T-cell (primary cell): ENCODE measurements around the gene RAPH1. TPM values are rescaled to one million over a fixed set of nuclear protein-coding genes. Genes with fewer than 3 reads are reported as not detected.
"Not testable (repeated sequence)": the region's sequence is repeated elsewhere in the genome, so short reads cannot be mapped to it uniquely, and the experiment has no call there.

ENCODE experiments used
- ATAC-seq, 4 experiments: fragments of 200-7000 bp in 3 of 4; fragments of 150-1000 bp in 1 of 4; cut with Tn5 transposase; replicated peaks in 1 of 4; 1 replicate in 3 of 4; 2 replicates in 1 of 4; pipeline ENCODE4 v1.10.0; 2021; ENCODE audit warnings: moderate library complexity in 3 of 4, mild to moderate bottlenecking in 2 of 4, moderate number of reproducible peaks in 1 of 4
- CTCF ChIA-PET, 2 donors: fragments of 300-600 bp; sonication (Branson Sonifier 250); formaldehyde crosslinking; loops; one replicate each; lab custom pipeline; 2022; ENCODE audit warnings: antibody characterized with exemption in 2 of 2; lab: Charles Lee
- POLR2A ChIA-PET, 2 donors: fragments of 300-600 bp; sonication (Branson Sonifier 250); formaldehyde crosslinking; loops; one replicate each; lab custom pipeline; 2022; ENCODE audit warnings: antibody characterized with exemption in 2 of 2; lab: Charles Lee
- DNase-seq, 35 experiments: peaks; one replicate each; pipeline versions ENCODE4 v3.0.0 to v3.0.0-alpha.2; 2013 to 2023
- H3K27ac ChIP-seq: one replicate; pipeline ENCODE4 v1.5.1; 2013; ENCODE audit warnings: low read length
- H3K27me3 ChIP-seq, 2 experiments: replicated peaks in 1 of 2; 1 replicate in 1 of 2; 2 replicates in 1 of 2; pipeline versions ENCODE4 v1.6.1 to v1.7.0; 2013; ENCODE audit warnings: low read length in 1 of 2, mixed read lengths in 1 of 2; ENCODE audit not compliant: control insufficient read depth in 2 of 2, insufficient read depth in 2 of 2; ENCODE audit errors: extremely low read depth in 1 of 2
- H3K36me3 ChIP-seq, 2 donors: 1 replicate in 1 of 2; 2 replicates in 1 of 2; pipeline versions ENCODE4 v1.6.1 to v1.7.0; 2013; ENCODE audit warnings: low read length in 1 of 2; ENCODE audit not compliant: control insufficient read depth in 2 of 2, insufficient read depth in 1 of 2; ENCODE audit errors: extremely low read depth in 1 of 2
- H3K4me1 ChIP-seq, 2 experiments: 1 replicate in 1 of 2; 2 replicates in 1 of 2; pipeline versions ENCODE4 v1.6.1 to v1.7.0; 2013; ENCODE audit warnings: low read length in 2 of 2, mixed read lengths in 1 of 2; ENCODE audit not compliant: insufficient read depth in 2 of 2, control insufficient read depth in 1 of 2; ENCODE audit errors: extremely low read depth in 1 of 2
- H3K4me3 ChIP-seq, 2 donors: 1 replicate in 1 of 2; 2 replicates in 1 of 2; pipeline versions ENCODE4 v1.5.1 to v1.7.0; 2013; ENCODE audit warnings: mild to moderate bottlenecking in 2 of 2, low read length in 1 of 2, moderate library complexity in 1 of 2; ENCODE audit not compliant: control insufficient read depth in 1 of 2; ENCODE audit errors: extremely low read depth in 1 of 2
- H3K9me3 ChIP-seq: 2 replicates; pipeline ENCODE4 v1.7.0; 2013
- H3K27ac Mint-ChIP-seq, 2 donors: one replicate each; pipeline ENCODE4 v1.8.0; 2020 to 2021; ENCODE audit warnings: mild to moderate bottlenecking in 2 of 2, mixed read lengths in 2 of 2
- H3K27me3 Mint-ChIP-seq, 2 donors: one replicate each; pipeline ENCODE4 v1.8.0; 2021 to 2022; ENCODE audit warnings: mixed read lengths in 2 of 2
- H3K36me3 Mint-ChIP-seq: one replicate; pipeline ENCODE4 v1.8.0; 2021; ENCODE audit warnings: mixed read lengths
- H3K4me1 Mint-ChIP-seq, 3 donors: one replicate each; pipeline ENCODE4 v1.8.0; 2020 to 2022; ENCODE audit warnings: mixed read lengths in 3 of 3, mild to moderate bottlenecking in 1 of 3
- H3K4me3 Mint-ChIP-seq, 3 donors: one replicate each; pipeline ENCODE4 v1.8.0; 2020 to 2022; ENCODE audit warnings: mild to moderate bottlenecking in 3 of 3, mixed read lengths in 3 of 3, moderate library complexity in 3 of 3
- H3K9me3 Mint-ChIP-seq, 3 donors: one replicate each; pipeline ENCODE4 v1.8.0; 2020 to 2022; ENCODE audit warnings: mixed read lengths in 3 of 3
- WGBS: methylation state at CpG from one replicate; pipeline ENCODE4 v1.1.5; 2013; ENCODE audit warnings: missing lambda C conversion rate; ENCODE audit not compliant: insufficient coverage; 5-methylcytosine and 5-hydroxymethylcytosine counted together
- total RNA-seq, 35 experiments: library from RNA in 6 of 35; stranded (reverse) in 6 of 35; fragments of 120-200 nt in 1 of 35; gene quantifications; one replicate each; pipeline versions ENCODE4 v1.2.1 to v1.2.4 and lab custom pipeline; 2013 to 2026

RAPH1 gene
- total RNA-seq, 5 donors from 2014 or later (not counting 1 experiment from before 2014, with no cell fraction given) = 1.4 to 4.4 (median 2.8) TPM

DNA sequence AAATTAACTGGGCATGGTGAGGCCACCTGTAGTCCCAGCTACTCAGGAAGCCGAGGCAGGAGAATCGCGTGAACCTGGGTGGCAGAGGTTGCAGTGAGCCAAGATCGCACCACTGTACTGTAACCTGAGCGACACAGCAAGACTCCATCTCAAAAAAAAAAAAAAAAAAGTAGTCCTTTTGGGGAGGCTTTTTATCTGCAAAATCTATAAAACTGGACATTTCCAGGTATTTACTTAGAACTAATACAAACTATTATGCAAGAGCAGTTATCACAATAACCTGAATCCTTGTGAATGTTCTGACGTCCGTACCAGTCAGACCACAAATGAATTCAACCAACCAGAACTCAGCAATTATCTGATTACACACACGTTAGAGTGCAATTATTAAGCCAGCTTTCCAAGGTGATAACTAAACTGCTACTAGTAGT, 8.8 kb upstream of the RAPH1 start:
- H3K9me3 Mint-ChIP-seq = peaks cover 0 to 2% (median 0%) of the 10 kb centered on the region in 3 donors

GRCh38 chr2:203540598-203540997, 5.5 kb upstream of the RAPH1 start:
- H3K9me3 ChIP-seq, H3K4me3 ChIP-seq, H3K4me3 Mint-ChIP-seq, DNase-seq, H3K36me3 Mint-ChIP-seq, POLR2A ChIA-PET, H3K4me1 ChIP-seq, H3K27me3 ChIP-seq, ATAC-seq, H3K27ac Mint-ChIP-seq, H3K36me3 ChIP-seq, H3K4me1 Mint-ChIP-seq, H3K27me3 Mint-ChIP-seq, H3K27ac ChIP-seq: not testable (repeated sequence)
- WGBS = no CpG with 5 or more reads among the region's 3 CpGs
- H3K9me3 Mint-ChIP-seq = peaks cover 8 to 20% (median 11%) of the 10 kb centered on the region in 3 donors
- CTCF ChIA-PET = interaction anchor here in 1 of 2 donors (0.6 kb wide), 1 partner anchor 746 kb away, joined by 8 read pairs; no protein-coding TSS in a partner anchor

More for the DNA sequence above, 8.8 kb upstream of the RAPH1 start:
- no peaks in the 10 kb centered on the region for H3K4me1 ChIP-seq
- no peak overlapping the region for H3K4me3 ChIP-seq
- 100% methylated on average over 3 of the region's 8 CpGs for WGBS
- H3K27ac ChIP-seq = no peak overlapping the region
- no peaks in the 10 kb centered on the region for H3K36me3 Mint-ChIP-seq
- H3K4me3 Mint-ChIP-seq = no peak overlapping the region
- CTCF ChIA-PET = no interaction called here
- no peak overlapping the region for H3K27ac Mint-ChIP-seq
- no peak for DNase-seq
- H3K27me3 ChIP-seq = no peaks in the 10 kb centered on the region
- POLR2A ChIA-PET = no interaction called here
- ATAC-seq = no peak
- H3K36me3 ChIP-seq = no peaks in the 10 kb centered on the region
- no peaks in the 10 kb centered on the region for H3K9me3 ChIP-seq
- no peaks in the 10 kb centered on the region for H3K27me3 Mint-ChIP-seq
- H3K4me1 Mint-ChIP-seq = peaks cover 7 to 9% (median 8%) of the 10 kb centered on the region in 3 donors

DNA sequence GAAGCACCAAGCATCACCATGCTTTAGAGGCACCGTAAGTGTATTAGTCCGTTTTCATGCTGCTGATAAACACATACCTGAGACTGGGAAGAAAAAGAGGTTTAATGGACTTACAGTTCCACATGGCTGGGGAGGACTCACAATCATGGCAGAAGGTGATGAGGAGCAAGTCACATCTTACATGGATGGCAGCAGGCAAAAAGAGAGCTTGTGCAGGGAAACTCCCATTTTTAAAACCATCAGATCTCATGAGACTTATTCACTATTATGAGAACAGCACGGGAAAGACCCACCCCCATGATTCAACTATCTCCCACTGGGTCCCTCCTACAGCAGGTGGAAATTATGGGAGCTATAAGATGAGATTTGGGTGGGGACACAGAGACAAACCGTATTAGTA, 3.1 kb upstream of the RAPH1 start:
- H3K36me3 ChIP-seq, H3K27me3 ChIP-seq, H3K27ac Mint-ChIP-seq, H3K4me3 Mint-ChIP-seq, ATAC-seq, H3K27me3 Mint-ChIP-seq, H3K36me3 Mint-ChIP-seq, CTCF ChIA-PET, H3K9me3 ChIP-seq, H3K4me3 ChIP-seq, H3K27ac ChIP-seq, DNase-seq: not testable (repeated sequence)
- 86% methylated on average over 2 of the region's 4 CpGs for WGBS
- H3K4me1 ChIP-seq = peaks cover 13 to 20% of the 10 kb centered on the region in 2 experiments
- POLR2A ChIA-PET = interaction anchor here in 1 of 2 donors (0.6 kb wide), 1 partner anchor 203 kb away, joined by 4 read pairs; no protein-coding TSS in a partner anchor
- Mint-ChIP-seq H3K4me1 (peaks cover 15 to 22% (median 20%) of the 10 kb centered on the region in 3 donors), H3K9me3 (peaks cover 8 to 20% (median 11%) of the 10 kb centered on the region in 3 donors)

GRCh38 chr2:203536586-203536951, 1.5 kb upstream of the RAPH1 start:
- H3K9me3 ChIP-seq, H3K36me3 ChIP-seq, H3K4me3 ChIP-seq, POLR2A ChIA-PET, CTCF ChIA-PET, H3K27ac ChIP-seq, H3K36me3 Mint-ChIP-seq, DNase-seq, H3K27me3 ChIP-seq, ATAC-seq: not testable (repeated sequence)
- Mint-ChIP-seq H3K27ac (peak overlapping the region in 1 of 2 donors; percentile 32), H3K27me3 (peaks cover 12 to 16% of the 10 kb centered on the region in 2 donors), H3K4me1 (peaks cover 20 to 28% (median 24%) of the 10 kb centered on the region in 3 donors), H3K4me3 (peak overlapping the region; percentile 25 to 90 (median 90)), H3K9me3 (peaks cover 8 to 20% (median 11%) of the 10 kb centered on the region in 3 donors)
- no CpG with 5 or more reads among the region's 2 CpGs for WGBS
- H3K4me1 ChIP-seq = peaks cover 17 to 20% of the 10 kb centered on the region in 2 experiments

GRCh38 chr2:203535784-203536585, 884 bp upstream of the RAPH1 start:
- 43% methylated on average over 4 of the region's 14 CpGs for WGBS
- POLR2A ChIA-PET = no interaction called here

DNA sequence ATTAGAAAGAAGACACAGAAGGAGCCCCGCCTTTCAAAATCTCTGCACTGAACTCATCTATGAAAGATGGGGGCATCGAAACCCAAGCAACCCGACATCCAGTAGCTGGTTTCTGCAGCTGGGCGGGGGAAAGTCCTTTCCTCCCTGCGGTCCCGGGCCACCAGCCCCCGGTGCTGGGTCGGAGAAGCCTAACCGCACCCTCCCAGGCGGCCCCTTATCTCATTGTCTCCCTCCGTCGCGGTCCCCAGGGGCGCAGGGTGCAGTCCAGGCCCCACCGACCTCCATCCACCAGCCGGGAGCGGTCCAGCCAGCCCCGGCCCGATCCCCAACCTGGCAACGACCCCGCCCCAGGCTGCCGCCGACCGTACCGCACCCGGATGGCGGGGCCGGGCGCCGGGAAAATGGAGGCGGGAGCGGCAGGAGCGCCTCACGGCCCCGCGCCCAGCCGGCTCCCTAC, 452 bp downstream of the RAPH1 start:
- under 1% methylated on average over 35 of the region's 37 CpGs for WGBS
- H3K27ac Mint-ChIP-seq = peak overlapping the region in 1 of 2 donors; percentile 30
- no peak overlapping the region for H3K27ac ChIP-seq
- peak in 31 of 35 experiments; percentile 1 to 57 (median 15) for DNase-seq
- H3K27me3 Mint-ChIP-seq = peaks cover 22 to 24% of the 10 kb centered on the region in 2 donors
- H3K4me3 ChIP-seq = peak overlapping the region; percentile 64 to 87
- peaks cover 4% of the 10 kb centered on the region for H3K9me3 ChIP-seq
- ChIA-PET POLR2A (no interaction called here), CTCF (interaction anchor here in 1 of 2 donors (0.5 to 1.7 kb wide), 6 partner anchors 17 to 277 kb away, joined by 3 to 7 read pairs (median 4); no protein-coding TSS in a partner anchor)
- H3K27me3 ChIP-seq = peaks cover 0 to 8% of the 10 kb centered on the region in 2 experiments
- peak; percentile 39 to 52 (median 50) for ATAC-seq
- peaks cover 17 to 20% of the 10 kb centered on the region in 2 experiments for H3K4me1 ChIP-seq
- H3K4me1 Mint-ChIP-seq = peaks cover 20 to 28% (median 24%) of the 10 kb centered on the region in 3 donors
- peak overlapping the region; percentile 75 to 90 (median 82) for H3K4me3 Mint-ChIP-seq
- H3K36me3 ChIP-seq = no peaks in the 10 kb centered on the region
- peaks cover 2% of the 10 kb centered on the region for H3K36me3 Mint-ChIP-seq
- H3K9me3 Mint-ChIP-seq = peaks cover 8 to 20% (median 11%) of the 10 kb centered on the region in 3 donors

More at GRCh38 chr2:203535784-203536585, 884 bp upstream of the RAPH1 start:
- peaks cover 0 to 8% of the 10 kb centered on the region in 2 experiments for H3K27me3 ChIP-seq
- CTCF ChIA-PET = interaction anchor here in 1 of 2 donors (0.6 to 1.5 kb wide), 2 partner anchors 275 to 279 kb away, joined by 3 read pairs; no protein-coding TSS in a partner anchor
- Mint-ChIP-seq H3K27me3 (peaks cover 17 to 20% of the 10 kb centered on the region in 2 donors), H3K9me3 (peaks cover 8 to 20% (median 11%) of the 10 kb centered on the region in 3 donors), H3K36me3 (peaks cover under 1% of the 10 kb centered on the region), H3K27ac (peak overlapping the region in 1 of 2 donors; percentile 68), H3K4me1 (peaks cover 20 to 28% (median 24%) of the 10 kb centered on the region in 3 donors), H3K4me3 (peak overlapping the region; percentile 83 to 90 (median 90))
- H3K4me1 ChIP-seq = peaks cover 17 to 20% of the 10 kb centered on the region in 2 experiments
- H3K4me3 ChIP-seq = peak overlapping the region; percentile 40 to 74
- no peaks in the 10 kb centered on the region for H3K36me3 ChIP-seq
- H3K9me3 ChIP-seq = peaks cover 4% of the 10 kb centered on the region
- no peak overlapping the region for H3K27ac ChIP-seq
- ATAC-seq = peak in 1 of 4 experiments; percentile 20
- no peak for DNase-seq
